HG03432 (cell line): Measurements from ENCODE around the gene COX10.

Experiments
- ATAC-seq: cut with Tn5 transposase; IDR thresholded peaks from one replicate; pipeline ENCODE4 v1.9.1; 2021; ENCODE audit warnings: mild to moderate bottlenecking, moderate library complexity; ENCODE audit not compliant: unreplicated experiment

Gene COX10

GRCh38 chr17:14245002-14245401 is 175.7 kb downstream of the COX10 start:
- no peak for ATAC-seq

- no peak for ATAC-seq
Observed at GRCh38 chr17:14245629-14246028, 176.3 kb downstream of the COX10 start.
